ENCODE data around the gene MMP25.
A peak's percentile ranks its signal among the peaks of the same experiment; 100 is the strongest.

MMP25 gene

GRCh38 chr16:3017794-3018506 is 28.4 kb upstream of the MMP25 start, which contains the start of gene CLDN6:
Gene CLDN6 (minus strand): TSS chr16:3018183. CDS start chr16:3016021, 2,162 bp downstream.
- no peak for DNase-seq

- DNase-seq = no peak
These were observed 26.6 kb upstream of the MMP25 start for GRCh38 chr16:3019594-3020246.

- peak; percentile 72 to 85 for DNase-seq
These were observed 26.1 kb upstream of the MMP25 start, which contains the start of gene TNFRSF12A for GRCh38 chr16:3020247-3020603. Gene TNFRSF12A (plus strand): TSS chr16:3020368. CDS start chr16:3020398, 30 bp downstream.

GRCh38 chr16:3020604-3021448 is 25.5 kb upstream of the MMP25 start:
- no peak for DNase-seq

- DNase-seq = peak; percentile 62 to 68
These were observed 24.7 kb upstream of the MMP25 start for GRCh38 chr16:3021449-3022207.

GRCh38 chr16:3022208-3022683 is 24.1 kb upstream of the MMP25 start:
- peak; percentile 83 to 91 for DNase-seq

GRCh38 chr16:3022684-3023414 is 23.5 kb upstream of the MMP25 start:
- no peak for DNase-seq

- DNase-seq = no peak
These were observed 23.0 kb upstream of the MMP25 start for GRCh38 chr16:3023415-3023668.

GRCh38 chr16:3023669-3024478 is 22.5 kb upstream of the MMP25 start, which contains the start of the genes HCFC1R1 and THOC6:
Gene HCFC1R1 (minus strand): TSS chr16:3023942. CDS start chr16:3023941, 1 bp downstream.
Gene THOC6 (plus strand): TSS chr16:3024035. CDS start chr16:3024327, 292 bp downstream.
- peak; percentile 97 for DNase-seq

- DNase-seq = no peak
These were observed 21.0 kb upstream of the MMP25 start for GRCh38 chr16:3025032-3026002.

GRCh38 chr16:3026003-3026378 is 20.4 kb upstream of the MMP25 start:
- DNase-seq = no peak

GRCh38 chr16:3026609-3027488 is 19.5 kb upstream of the MMP25 start:
- no peak for DNase-seq

GRCh38 chr16:3027489-3027795 is 18.9 kb upstream of the MMP25 start:
- DNase-seq = no peak

- peak; percentile 75 to 93 for DNase-seq
These were observed 18.2 kb upstream of the MMP25 start for GRCh38 chr16:3027983-3028715.

- no peak for DNase-seq
These were observed 17.5 kb upstream of the MMP25 start for GRCh38 chr16:3028716-3029319.

GRCh38 chr16:3029491-3030221 is 16.7 kb upstream of the MMP25 start:
- no peak for DNase-seq
